Measurements from ENCODE around the gene FKBP2.

The FKBP2 gene

DNA sequence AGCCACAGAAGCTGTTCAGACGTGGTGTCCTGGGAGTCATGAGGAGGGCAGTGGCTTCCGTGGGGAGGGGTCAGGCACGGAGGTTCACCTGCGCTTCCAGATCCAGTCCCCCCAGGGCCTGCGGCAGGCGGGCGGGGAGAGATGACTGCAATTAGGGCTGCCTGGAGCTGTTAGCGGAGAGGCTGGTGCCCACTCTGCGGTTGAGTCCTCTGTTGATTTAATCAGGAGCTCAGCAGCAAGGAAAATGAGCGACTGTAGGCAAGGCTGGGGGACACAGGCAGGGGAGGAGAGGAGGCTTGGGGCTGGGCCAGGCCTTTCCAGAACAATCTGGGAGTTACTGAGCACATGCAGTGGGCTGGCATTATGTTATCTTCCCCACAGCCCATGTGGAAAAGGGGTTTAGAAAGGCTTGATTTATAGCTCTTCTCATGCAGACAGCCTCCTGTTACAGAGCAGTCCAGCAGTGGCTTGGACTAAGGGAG, 23.5 kb downstream of the FKBP2 start:
- DNase-seq (ENCODE audit: low read depth): no peak

DNA sequence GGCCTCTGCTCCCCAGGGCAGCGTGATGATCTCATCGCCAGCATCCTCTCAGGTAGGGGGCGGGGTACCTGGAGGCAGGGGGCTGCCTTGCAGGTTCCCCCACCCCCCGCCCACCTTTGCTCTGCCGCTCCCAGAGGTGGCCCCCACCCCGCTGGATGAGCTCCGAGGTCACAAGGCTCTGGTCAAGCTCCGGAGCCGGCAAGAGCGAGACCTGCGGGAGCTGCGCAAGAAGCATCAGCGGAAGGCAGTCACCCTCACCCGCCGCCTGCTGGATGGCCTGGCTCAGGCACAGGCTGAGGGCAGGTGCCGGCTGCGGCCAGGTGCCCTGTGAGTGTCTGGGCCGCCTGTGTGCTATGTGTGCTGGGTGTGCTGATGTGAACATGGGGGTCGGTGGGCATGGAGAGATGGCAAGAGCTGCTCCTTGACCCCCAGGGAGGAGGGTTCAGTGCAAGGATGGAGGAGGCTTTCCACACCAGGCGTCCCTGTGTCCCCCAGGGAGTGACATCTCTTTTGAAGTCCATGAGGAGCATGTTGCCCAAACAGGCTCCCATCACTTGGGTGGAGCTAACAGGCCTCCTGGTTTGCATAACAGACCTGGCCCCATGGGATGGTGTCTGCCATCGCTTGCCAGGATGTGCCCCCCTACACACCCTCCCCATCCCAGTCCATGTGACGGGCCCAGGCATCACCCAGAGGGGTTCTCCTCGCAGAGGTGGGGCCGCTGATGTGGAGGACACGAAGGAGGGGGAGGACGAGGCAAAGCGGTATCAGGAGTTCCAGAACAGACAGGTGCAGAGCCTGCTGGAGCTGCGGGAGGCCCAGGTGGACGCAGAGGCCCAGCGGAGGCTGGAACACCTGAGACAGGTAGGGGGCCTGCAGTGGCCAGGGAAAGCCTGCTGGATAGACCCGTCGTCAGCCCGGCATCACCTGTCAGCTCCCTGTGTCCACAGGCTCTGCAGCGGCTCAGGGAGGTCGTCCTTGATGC, 24.6 kb downstream of the FKBP2 start:
- DNase-seq (ENCODE audit: low read depth): no peak

GRCh38 chr11:64266339-64266738, 25.4 kb downstream of the FKBP2 start:
- DNase-seq (ENCODE audit: low read depth): no peak

DNA sequence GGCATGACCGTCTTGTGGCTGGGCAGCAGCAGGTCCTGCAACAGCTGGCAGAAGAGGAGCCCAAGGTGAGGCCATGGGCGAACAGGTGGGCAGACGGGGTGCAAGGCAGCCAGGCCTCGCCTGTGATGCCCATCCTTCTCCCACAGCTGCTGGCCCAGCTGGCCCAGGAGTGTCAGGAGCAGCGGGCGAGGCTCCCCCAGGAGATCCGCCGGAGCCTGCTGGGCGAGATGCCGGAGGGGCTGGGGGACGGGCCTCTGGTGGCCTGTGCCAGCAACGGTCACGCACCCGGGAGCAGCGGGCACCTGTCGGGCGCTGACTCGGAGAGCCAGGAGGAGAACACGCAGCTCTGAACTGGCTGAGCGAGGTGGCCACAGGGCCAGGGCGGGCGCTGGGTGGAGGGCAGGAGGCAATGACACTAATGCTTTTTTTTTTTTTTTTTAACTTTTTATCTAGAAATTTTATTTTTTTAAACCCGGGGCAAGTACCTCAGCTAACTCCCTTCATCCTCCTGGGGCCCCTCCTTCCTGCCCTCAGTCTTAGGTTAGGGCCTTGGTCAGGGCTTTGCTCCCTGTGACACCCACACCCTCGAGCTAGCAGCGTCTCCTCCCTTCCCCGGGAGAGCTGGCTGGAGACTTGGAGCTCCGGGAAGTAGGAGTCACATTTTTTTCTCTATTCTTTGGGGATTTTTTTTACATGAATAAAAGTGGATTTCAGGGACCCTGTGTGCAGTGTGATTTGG, 26.5 kb downstream of the FKBP2 start:
- DNase-seq (ENCODE audit: low read depth): no peak

DNA sequence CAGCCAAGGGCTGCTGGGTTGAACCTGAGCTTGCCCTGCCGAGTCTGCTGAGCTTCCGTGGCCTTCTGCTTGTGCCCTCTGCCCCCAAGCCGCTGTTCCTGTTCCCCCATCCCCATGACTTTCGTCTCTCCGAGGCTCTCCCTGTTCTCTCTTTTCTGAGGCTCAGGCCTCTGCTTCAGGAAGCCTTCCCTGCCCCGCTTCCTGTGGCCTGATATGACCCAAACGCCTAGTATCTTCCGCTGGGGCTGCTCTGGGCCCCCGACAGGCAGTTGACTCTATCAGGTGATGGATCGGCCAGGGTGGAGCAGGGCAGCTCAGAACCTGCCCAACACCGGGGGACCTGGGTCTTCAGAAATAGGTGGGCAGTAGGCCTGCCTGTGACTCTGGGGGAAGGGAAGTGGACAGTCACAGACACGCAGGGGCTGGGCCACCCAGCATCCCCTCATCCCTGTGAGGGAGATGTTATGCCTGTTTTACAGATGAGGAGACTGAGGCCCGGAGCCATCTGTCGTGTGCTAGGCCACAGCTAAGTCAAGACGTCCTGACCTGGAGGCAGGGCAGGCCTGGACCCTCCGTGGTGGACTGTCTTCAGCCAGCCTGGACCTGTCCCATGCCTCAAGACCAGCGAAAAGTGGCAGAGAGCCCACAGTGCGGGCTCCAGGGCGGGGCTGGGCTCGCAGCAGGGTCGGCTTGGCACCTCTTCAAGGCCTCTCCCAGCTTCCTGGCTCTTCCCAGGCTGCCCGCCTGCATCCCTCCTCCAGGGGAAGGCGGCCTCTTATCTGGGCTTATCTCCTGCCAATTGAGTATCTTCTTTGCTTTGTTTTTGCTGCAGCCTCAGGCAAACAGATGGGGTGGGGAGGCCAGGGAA, 27.4 kb downstream of the FKBP2 start:
- DNase-seq (ENCODE audit: low read depth): no peak

GRCh38 chr11:64268893-64269539, 28.1 kb downstream of the FKBP2 start:
- no peak for DNase-seq (ENCODE audit: low read depth)

- peak; percentile 97 for DNase-seq (ENCODE audit: low read depth)
Measured at GRCh38 chr11:64269540-64270220, 28.8 kb downstream of the FKBP2 start.

GRCh38 chr11:64275031-64275800, 34.3 kb downstream of the FKBP2 start:
- no peak for DNase-seq (ENCODE audit: low read depth)

DNA sequence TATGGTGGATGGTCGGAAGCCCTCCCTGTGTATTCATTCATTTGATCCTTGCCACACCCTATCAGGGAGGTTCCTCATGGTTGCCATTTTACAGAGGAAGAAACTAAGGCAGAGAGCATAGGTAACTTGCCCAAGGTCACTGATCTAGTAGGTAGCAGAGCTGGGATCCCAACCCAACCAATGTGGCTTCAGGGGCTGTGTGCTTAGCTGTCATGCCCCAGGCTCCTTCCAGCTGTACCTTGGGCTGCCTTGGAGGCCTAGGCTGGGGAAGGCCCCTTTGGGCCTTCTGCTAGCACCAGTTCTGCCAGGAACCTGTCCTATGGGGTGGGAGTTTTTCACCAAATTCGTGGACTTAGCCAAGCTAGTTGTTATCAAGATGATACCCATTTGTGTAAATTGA, 34.9 kb downstream of the FKBP2 start:
- no peak for DNase-seq (ENCODE audit: low read depth)

DNA sequence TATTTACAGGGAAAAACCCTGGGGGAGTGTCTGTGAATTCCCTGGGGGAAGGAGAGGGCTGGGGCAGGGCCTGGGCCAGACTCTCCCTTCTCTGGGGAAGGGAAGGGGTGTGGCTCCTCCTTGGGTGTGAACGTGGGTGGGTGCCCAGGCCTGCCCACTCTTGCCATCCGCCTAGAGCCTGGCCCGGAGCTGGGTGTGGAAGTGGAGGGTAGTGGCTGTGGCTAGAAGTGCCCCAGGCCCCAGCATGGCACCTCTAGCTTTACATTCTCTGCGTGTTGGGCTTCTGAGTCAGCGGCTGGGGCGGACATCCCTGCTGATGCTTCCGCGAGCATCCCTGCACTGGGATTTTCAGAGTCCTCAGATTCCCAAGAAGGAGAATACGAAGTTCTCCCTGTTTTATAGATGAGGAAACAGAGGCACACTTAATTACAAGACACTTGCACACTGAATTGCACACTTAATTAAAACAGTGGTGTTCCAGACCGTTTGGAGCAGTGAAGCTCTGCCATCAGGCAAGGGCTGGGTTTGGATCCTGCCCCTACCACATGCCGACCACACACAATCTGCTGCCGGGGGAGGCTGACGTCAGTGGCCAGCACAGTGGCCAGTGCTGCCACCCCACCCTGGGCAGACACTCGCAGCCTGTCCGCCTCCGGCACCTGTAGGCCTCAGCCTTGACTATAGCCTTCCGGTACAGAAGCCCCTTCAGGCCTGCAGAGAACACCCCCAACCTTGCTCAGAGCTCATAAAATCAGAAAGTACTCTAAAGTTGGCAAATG, 35.9 kb downstream of the FKBP2 start:
- no peak for DNase-seq (ENCODE audit: low read depth)

DNA sequence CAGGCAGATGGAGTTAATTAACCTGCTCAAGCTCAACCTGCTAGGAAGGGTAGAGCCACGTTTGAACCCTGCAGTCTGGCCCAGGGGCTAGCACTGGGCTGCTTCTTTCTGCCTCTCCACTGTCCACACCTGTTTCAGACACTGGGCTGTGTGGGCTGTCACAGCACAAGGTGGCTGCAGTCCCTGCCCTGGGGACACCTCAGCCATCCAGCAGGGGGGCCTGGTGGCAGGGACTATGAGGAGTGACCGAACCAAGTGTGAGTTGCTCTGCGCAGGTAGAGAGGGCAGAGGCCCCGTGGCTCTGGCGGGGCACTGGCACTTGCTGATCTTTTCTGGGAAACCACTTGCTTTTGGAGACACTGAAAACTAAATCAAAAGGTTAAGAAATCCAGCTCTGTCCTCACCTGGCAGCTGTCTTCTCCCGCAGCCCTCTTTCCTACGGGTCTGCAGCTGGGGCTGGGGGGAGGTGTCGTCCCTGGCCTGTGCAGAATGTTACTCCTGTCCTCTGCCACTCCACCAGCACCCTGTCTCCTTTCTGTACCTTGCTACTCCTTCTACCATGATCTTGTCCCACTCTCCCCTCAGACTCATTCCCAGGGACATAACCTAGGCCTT, 37.8 kb downstream of the FKBP2 start:
- DNase-seq (ENCODE audit: low read depth): no peak

DNA sequence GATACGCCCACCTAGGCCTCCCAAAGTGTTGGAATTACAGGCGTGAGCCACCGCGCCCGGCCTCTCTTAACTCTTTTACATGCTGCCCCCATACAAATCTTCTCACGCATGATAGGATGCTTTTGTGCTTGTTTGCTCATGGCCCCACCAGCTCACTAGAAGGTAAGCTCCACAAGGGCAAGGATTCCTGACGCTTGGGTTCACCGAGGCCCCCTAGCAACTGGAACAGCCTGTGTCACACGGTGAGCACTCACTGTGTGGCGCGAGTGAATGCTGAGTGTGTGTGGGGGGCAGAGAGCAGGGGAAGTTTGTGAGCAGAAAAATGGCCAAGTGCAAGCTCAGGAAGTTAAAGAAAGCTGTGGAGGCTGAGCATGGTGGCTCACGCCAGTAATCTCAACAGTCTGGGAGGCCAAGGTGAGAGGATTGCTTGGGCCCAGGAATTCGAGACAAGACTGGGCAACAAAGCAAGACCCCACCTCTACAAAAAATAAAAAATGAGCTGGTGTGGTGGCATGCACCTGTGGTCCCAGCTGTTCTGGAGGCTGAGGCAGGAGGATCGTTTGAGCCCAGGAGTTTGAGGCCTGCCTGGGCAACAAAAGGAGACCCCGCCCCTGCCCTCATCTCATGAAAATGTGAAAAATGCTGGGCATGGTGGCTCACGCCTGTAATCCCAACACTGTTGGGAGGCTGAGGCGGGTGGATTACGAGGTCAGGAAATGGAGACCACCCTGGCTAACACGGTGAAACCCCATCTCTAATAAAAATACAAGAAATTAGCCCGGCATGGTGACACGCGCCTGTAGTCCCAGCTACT, 41.3 kb downstream of the FKBP2 start:
- no peak for DNase-seq (ENCODE audit: low read depth)

GRCh38 chr11:64283092-64283491, 42.2 kb downstream of the FKBP2 start:
- no peak for DNase-seq (ENCODE audit: low read depth)

DNA sequence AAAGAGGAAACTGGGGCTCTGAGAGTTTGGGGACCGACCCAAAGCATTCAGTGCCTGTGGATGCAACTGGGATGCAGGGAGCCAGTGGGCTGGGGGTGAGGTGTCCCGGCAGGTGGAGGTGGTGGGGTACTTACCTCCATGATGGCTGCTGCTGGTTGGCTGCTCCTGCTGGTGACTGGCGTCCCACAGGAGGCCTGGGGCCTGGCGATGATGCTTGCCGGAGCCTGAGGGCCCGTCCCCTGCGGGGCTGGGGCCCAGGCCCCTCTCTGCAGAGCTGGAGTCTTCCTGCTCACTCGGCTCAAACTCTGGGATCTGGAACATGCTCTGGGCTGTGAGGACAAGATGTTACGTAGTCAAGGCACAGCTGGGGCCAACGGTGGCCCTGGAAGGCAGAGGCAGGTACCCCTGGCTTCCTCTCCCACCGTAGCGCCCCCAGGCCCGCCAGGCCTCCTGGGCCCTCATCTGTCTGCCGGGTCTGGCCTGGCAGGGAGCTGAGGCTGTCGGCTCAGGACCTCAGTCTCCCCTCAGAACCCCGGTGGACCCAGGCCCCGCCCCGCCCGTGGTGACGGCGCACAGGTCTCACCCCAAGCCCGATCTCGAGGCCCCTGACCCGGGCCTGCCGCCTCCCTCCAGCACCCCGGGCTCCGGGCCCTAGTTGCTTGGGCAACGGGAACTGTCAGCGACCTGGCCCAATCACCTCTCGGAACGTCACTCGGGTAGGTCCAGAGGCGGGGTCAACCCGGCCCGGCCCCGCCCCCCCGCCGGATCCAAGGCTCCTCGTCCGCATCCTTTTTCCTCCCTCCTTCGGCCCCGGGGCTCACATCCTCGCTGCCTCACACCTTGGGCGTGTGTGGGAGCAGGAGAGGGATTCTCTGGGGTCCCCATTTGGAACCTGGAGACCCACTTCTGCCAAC, 43.4 kb downstream of the FKBP2 start, which contains the start of gene BAD:
Gene BAD (minus strand): TSS at position 618 of the 914 bp plus-strand sequence. CDS start 297 bp downstream, at position 321.
- DNase-seq (ENCODE audit: low read depth): peak; percentile 85

GRCh38 chr11:64284962-64285884, 44.3 kb downstream of the FKBP2 start, which contains the start of gene GPR137:
GPR137 (plus strand) TSS chr11:64285848; CDS start chr11:64286525, 677 bp downstream.
- DNase-seq (ENCODE audit: low read depth): peak; percentile 90

All from stimulated activated CD8-positive, alpha-beta memory T cell treated with anti-CD3 and anti-CD28 coated beads, Interleukin-12 subunit alpha, Interleukin-12 subunit beta, amount 100 ng/mL, for 4 hours (primary cell).